ENCODE results near the gene TIAM2.

TIAM2 gene

DNA sequence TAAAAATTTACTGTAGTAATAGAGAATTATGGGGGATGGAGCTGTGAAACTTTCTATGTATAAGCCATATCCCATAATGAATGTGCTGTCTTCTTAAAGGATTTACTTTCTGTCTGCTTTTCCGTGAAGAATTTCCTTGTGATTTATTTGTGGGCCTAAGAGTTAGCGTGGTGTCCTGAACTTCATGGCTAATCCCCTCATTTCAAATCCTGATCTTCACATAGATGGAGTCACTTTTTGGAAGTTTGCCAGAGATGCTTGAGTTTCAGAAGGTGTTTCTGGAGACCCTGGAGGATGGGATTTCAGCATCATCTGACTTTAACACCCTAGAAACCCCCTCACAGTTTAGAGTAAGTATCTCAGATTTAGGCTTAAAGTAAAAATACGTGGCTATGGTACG, 249.3 kb downstream of the TIAM2 start:
- no peaks in the 10 kb centered on the region for H3K9me3 Mint-ChIP-seq
- no peak for DNase-seq (ENCODE audit: low spot score in 2 of 2)
- H3K27ac Mint-ChIP-seq (ENCODE audit: low read depth) = no peak overlapping the region
- no peaks in the 10 kb centered on the region for H3K4me1 Mint-ChIP-seq
- ATAC-seq (replicated peaks; ENCODE audit: extremely low read depth, poor library complexity, severe bottlenecking) = no peak
- peaks cover 14% of the 10 kb centered on the region for H3K27me3 Mint-ChIP-seq
- H3K4me3 Mint-ChIP-seq = no peak overlapping the region
- peaks cover 2% of the 10 kb centered on the region for H3K36me3 Mint-ChIP-seq (ENCODE audit: insufficient read depth)

DNA sequence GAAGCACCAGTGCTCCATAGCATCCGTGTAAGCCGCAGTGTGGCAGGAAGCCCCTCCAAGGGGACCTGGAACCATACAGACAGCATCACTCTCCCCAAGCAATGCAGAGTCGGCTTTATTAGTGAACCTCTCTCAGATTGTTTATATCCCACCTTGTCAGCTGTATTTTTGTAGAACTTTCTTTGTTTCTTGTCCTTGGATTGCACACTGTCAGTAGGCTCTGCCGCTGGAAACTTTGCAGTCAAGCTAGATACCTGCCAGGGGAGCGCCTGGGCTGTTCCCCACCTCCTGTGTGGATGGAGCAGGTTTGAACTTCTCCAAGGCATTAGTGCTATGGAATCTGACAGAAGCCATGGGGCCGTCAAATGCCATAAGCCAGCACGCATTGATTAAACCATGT, 250.1 kb downstream of the TIAM2 start:
- DNase-seq (ENCODE audit: low spot score in 2 of 2) = no peak
- H3K4me3 Mint-ChIP-seq = no peak overlapping the region
- ATAC-seq (replicated peaks; ENCODE audit: extremely low read depth, poor library complexity, severe bottlenecking) = no peak
- H3K4me1 Mint-ChIP-seq = no peaks in the 10 kb centered on the region
- no peaks in the 10 kb centered on the region for H3K9me3 Mint-ChIP-seq
- peaks cover 6% of the 10 kb centered on the region for H3K27me3 Mint-ChIP-seq
- H3K36me3 Mint-ChIP-seq (ENCODE audit: insufficient read depth) = peaks cover 2% of the 10 kb centered on the region
- H3K27ac Mint-ChIP-seq (ENCODE audit: low read depth) = no peak overlapping the region

DNA sequence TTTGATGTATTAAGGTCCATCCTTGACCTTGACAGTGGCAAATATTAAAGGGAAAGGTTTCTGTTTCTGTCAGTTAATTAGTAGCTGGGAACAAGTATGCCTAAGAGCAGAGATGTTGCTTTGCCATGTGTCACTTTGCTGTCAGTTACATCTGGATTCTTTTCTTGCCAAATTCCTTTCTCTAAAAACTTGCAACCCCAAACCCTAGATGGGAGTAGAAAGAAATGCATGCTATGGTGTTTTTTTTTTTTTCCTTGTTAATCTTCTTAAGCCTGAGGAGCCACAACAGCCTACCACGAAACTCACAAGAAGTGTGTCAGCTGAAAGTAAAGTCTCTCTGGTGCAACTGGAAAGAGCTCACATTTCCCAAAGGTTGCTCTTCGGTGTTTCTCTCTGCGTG, 250.7 kb downstream of the TIAM2 start:
- ATAC-seq (replicated peaks; ENCODE audit: extremely low read depth, poor library complexity, severe bottlenecking) = no peak
- no peak overlapping the region for H3K4me3 Mint-ChIP-seq
- no peaks in the 10 kb centered on the region for H3K27me3 Mint-ChIP-seq
- no peaks in the 10 kb centered on the region for H3K4me1 Mint-ChIP-seq
- peaks cover 2% of the 10 kb centered on the region for H3K36me3 Mint-ChIP-seq (ENCODE audit: insufficient read depth)
- no peak for DNase-seq (ENCODE audit: low spot score in 2 of 2)
- no peaks in the 10 kb centered on the region for H3K9me3 Mint-ChIP-seq
- no peak overlapping the region for H3K27ac Mint-ChIP-seq (ENCODE audit: low read depth)

GRCh38 chr6:155246825-155247224, 251.7 kb downstream of the TIAM2 start:
- Mint-ChIP-seq H3K36me3 (ENCODE audit: insufficient read depth) (peaks cover 3% of the 10 kb centered on the region), H3K27ac (ENCODE audit: low read depth) (no peak overlapping the region), H3K4me3 (no peak overlapping the region), H3K27me3 (no peaks in the 10 kb centered on the region), H3K9me3 (no peaks in the 10 kb centered on the region), H3K4me1 (no peaks in the 10 kb centered on the region)
- ATAC-seq (replicated peaks; ENCODE audit: extremely low read depth, poor library complexity, severe bottlenecking) (no peak), DNase-seq (ENCODE audit: low spot score in 2 of 2) (no peak)

DNA sequence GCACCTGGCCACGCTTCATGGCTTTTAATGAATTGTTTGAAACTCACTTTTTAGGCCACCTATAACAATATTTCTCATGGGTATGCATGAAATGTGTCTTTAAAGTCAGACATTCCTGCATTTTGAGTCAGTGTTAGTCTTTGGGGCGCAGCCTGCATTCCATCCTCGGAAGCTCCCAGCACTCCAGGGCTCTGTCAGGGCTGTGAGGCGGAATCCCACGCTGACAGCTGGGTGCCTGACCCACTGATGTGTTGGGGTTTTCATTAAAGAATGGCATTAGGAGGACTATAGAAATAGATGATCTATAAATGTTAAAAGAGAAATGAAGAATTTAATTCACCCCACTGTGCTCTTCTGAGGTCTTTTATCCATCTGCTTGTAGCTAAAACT, 252.5 kb downstream of the TIAM2 start:
- H3K4me3 Mint-ChIP-seq = no peak overlapping the region
- no peaks in the 10 kb centered on the region for H3K4me1 Mint-ChIP-seq
- peaks cover 3% of the 10 kb centered on the region for H3K36me3 Mint-ChIP-seq (ENCODE audit: insufficient read depth)
- ATAC-seq (replicated peaks; ENCODE audit: extremely low read depth, poor library complexity, severe bottlenecking) = no peak
- no peaks in the 10 kb centered on the region for H3K27me3 Mint-ChIP-seq
- H3K9me3 Mint-ChIP-seq = no peaks in the 10 kb centered on the region
- DNase-seq (ENCODE audit: low spot score in 2 of 2) = no peak
- H3K27ac Mint-ChIP-seq (ENCODE audit: low read depth) = no peak overlapping the region

- Mint-ChIP-seq H3K4me1 (no peaks in the 10 kb centered on the region), H3K4me3 (no peak overlapping the region), H3K9me3 (no peaks in the 10 kb centered on the region), H3K36me3 (ENCODE audit: insufficient read depth) (peaks cover 3% of the 10 kb centered on the region), H3K27me3 (no peaks in the 10 kb centered on the region), H3K27ac (ENCODE audit: low read depth) (no peak overlapping the region)
- DNase-seq (ENCODE audit: low spot score in 2 of 2) = no peak
- no peak for ATAC-seq (replicated peaks; ENCODE audit: extremely low read depth, poor library complexity, severe bottlenecking)
These were observed 253.2 kb downstream of the TIAM2 start for GRCh38 chr6:155248008-155249001.

- H3K27me3 Mint-ChIP-seq = no peaks in the 10 kb centered on the region
- H3K27ac Mint-ChIP-seq (ENCODE audit: low read depth) = no peak overlapping the region
- DNase-seq (ENCODE audit: low spot score in 2 of 2) = no peak
- H3K9me3 Mint-ChIP-seq = no peaks in the 10 kb centered on the region
- H3K4me3 Mint-ChIP-seq = no peak overlapping the region
- H3K36me3 Mint-ChIP-seq (ENCODE audit: insufficient read depth) = peaks cover 9% of the 10 kb centered on the region
- no peak for ATAC-seq (replicated peaks; ENCODE audit: extremely low read depth, poor library complexity, severe bottlenecking)
- no peaks in the 10 kb centered on the region for H3K4me1 Mint-ChIP-seq
These were observed 255.7 kb downstream of the TIAM2 start for GRCh38 chr6:155250701-155251381.

GRCh38 chr6:155252581-155252980, 257.5 kb downstream of the TIAM2 start:
- Mint-ChIP-seq H3K9me3 (no peaks in the 10 kb centered on the region), H3K27ac (ENCODE audit: low read depth) (no peak overlapping the region), H3K27me3 (no peaks in the 10 kb centered on the region), H3K4me3 (no peak overlapping the region), H3K36me3 (ENCODE audit: insufficient read depth) (peaks cover 23% of the 10 kb centered on the region), H3K4me1 (no peaks in the 10 kb centered on the region)
- DNase-seq (ENCODE audit: low spot score in 2 of 2) (no peak), ATAC-seq (replicated peaks; ENCODE audit: extremely low read depth, poor library complexity, severe bottlenecking) (no peak)

DNA sequence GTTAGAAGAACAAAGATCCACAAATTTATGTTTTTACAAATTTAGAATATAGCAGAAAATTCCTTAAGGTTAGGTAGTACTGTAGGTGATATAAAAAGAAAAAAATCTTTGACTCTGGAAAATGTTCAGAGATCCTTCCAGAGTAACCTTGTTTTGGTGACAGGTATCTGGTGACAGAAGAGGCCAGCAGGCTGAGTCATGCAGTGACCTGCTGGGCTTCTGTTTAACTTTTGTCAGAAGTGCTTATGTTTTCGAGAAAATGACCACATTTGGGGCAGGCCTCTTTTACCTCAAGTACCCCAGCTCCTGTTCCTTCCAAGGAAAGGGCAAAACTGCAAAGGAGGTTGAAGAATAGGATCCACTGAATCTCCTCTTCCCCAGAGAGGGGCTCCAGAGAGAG, 258.2 kb downstream of the TIAM2 start:
- Mint-ChIP-seq H3K27me3 (no peaks in the 10 kb centered on the region), H3K36me3 (ENCODE audit: insufficient read depth) (peaks cover 29% of the 10 kb centered on the region), H3K9me3 (no peaks in the 10 kb centered on the region), H3K27ac (ENCODE audit: low read depth) (peak overlapping the region; percentile 44), H3K4me1 (no peaks in the 10 kb centered on the region), H3K4me3 (no peak overlapping the region)
- DNase-seq (ENCODE audit: low spot score in 2 of 2) (no peak), ATAC-seq (replicated peaks; ENCODE audit: extremely low read depth, poor library complexity, severe bottlenecking) (no peak)

GRCh38 chr6:155254139-155254538, 259.0 kb downstream of the TIAM2 start:
- no peaks in the 10 kb centered on the region for H3K27me3 Mint-ChIP-seq
- DNase-seq (ENCODE audit: low spot score in 2 of 2) (no peak), ATAC-seq (replicated peaks; ENCODE audit: extremely low read depth, poor library complexity, severe bottlenecking) (no peak)
- no peaks in the 10 kb centered on the region for H3K9me3 Mint-ChIP-seq
- H3K36me3 Mint-ChIP-seq (ENCODE audit: insufficient read depth) = peaks cover 30% of the 10 kb centered on the region
- H3K27ac Mint-ChIP-seq (ENCODE audit: low read depth) = no peak overlapping the region
- H3K4me3 Mint-ChIP-seq = no peak overlapping the region
- H3K4me1 Mint-ChIP-seq = no peaks in the 10 kb centered on the region

DNA sequence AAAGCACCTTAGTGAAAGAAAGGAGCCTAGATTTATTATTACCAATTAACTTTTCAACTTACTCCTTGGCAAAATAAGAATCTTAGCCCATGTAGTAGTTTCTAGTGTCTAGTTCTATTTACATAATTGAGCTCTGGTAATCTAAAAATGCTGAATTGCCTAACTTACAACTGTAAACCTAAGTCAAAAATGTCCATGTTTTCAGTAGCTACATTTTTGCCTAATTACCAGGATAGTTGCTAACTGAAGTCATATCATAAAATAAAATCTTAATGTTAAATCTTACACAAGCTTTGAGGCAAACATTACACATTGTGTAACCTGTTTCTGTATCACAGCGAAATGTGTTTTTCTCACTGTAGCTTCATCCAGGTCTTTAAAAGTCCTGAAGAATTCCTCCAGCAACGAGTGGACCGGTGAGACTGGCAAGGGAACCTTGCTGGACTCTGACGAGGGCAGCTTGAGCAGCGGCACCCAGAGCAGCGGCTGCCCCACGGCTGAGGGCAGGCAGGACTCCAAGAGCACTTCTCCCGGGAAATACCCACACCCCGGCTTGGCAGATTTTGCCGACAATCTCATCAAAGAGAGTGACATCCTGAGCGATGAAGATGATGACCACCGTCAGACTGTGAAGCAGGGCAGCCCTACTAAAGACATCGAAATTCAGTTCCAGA, 261.1 kb downstream of the TIAM2 start:
- no peaks in the 10 kb centered on the region for H3K27me3 Mint-ChIP-seq
- ATAC-seq (replicated peaks; ENCODE audit: extremely low read depth, poor library complexity, severe bottlenecking) = no peak
- no peak overlapping the region for H3K4me3 Mint-ChIP-seq
- H3K4me1 Mint-ChIP-seq = no peaks in the 10 kb centered on the region
- peaks cover 31% of the 10 kb centered on the region for H3K36me3 Mint-ChIP-seq (ENCODE audit: insufficient read depth)
- H3K9me3 Mint-ChIP-seq = no peaks in the 10 kb centered on the region
- DNase-seq (ENCODE audit: low spot score in 2 of 2) = no peak
- no peak overlapping the region for H3K27ac Mint-ChIP-seq (ENCODE audit: low read depth)

- no peak overlapping the region for H3K27ac Mint-ChIP-seq (ENCODE audit: low read depth)
- peaks cover 11% of the 10 kb centered on the region for H3K4me1 Mint-ChIP-seq
- no peaks in the 10 kb centered on the region for H3K27me3 Mint-ChIP-seq
- peaks cover 32% of the 10 kb centered on the region for H3K36me3 Mint-ChIP-seq (ENCODE audit: insufficient read depth)
- DNase-seq (ENCODE audit: low spot score in 2 of 2) = no peak
- H3K4me3 Mint-ChIP-seq = no peak overlapping the region
- no peak for ATAC-seq (replicated peaks; ENCODE audit: extremely low read depth, poor library complexity, severe bottlenecking)
- no peaks in the 10 kb centered on the region for H3K9me3 Mint-ChIP-seq
These were observed 262.7 kb downstream of the TIAM2 start for GRCh38 chr6:155257796-155258195.
